Measurements from ENCODE around the gene TSGA10.

The TSGA10 gene

DNA sequence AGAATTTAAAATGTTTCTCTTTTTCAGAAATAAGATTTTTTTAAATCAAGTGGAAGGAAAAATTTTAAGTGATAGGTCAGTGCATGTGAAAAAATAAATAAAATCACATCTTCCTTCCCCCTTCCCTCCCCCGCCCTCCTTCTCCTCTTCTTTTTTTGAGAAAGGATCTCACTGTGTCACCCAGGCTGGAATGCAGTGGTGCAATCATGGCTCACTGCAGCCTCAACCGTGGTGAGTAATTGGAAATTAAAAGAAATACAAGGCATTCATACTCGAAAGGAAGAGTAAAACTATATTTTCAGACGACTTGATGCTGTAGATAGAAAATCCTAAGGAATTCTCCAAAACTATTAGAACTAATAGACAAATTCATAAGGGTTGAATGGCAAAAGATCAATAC, 201.8 kb downstream of the TSGA10 start:
- TF ChIP-seq CTCF (IDR thresholded peaks at IDR 0.05; ENCODE audit: low read depth, low read length): no peak
- DNase-seq (ENCODE audit: extremely low read depth, low read depth): no peak

- no peak for TF ChIP-seq CTCF (IDR thresholded peaks at IDR 0.05; ENCODE audit: low read depth, low read length)
- no peak for DNase-seq (ENCODE audit: extremely low read depth, low read depth)
Measured at GRCh38 chr2:98948956-98949739, 205.6 kb downstream of the TSGA10 start.

DNA sequence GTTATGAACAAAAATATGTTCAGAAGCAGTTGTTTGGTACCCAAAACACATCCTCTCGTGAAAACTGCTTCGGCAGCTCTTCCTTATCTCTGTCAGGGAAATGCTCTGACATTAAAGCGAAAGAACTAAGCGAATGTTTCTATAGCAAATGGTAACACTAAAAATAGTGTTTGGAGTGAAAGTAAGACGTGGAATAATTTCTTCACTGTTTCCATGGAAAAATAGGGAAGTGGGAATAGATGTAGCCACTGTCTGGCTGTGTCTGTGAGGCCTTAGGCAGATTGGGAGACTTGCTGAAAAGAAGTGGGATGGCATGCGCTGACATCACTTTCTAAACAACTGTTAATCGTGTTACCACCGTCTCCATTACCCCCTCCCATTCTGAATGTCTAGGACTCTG, 207.2 kb downstream of the TSGA10 start:
- no peak for TF ChIP-seq CTCF (IDR thresholded peaks at IDR 0.05; ENCODE audit: low read depth, low read length)
- no peak for DNase-seq (ENCODE audit: extremely low read depth, low read depth)
